Measurements from ENCODE around the gene IL1RAP. TPM values are rescaled to one million over a fixed set of nuclear protein-coding genes. Genes with fewer than 3 reads are reported as not detected.

The IL1RAP gene
- total RNA-seq, 1 donor from 2014 or later = 10.8 TPM

DNA sequence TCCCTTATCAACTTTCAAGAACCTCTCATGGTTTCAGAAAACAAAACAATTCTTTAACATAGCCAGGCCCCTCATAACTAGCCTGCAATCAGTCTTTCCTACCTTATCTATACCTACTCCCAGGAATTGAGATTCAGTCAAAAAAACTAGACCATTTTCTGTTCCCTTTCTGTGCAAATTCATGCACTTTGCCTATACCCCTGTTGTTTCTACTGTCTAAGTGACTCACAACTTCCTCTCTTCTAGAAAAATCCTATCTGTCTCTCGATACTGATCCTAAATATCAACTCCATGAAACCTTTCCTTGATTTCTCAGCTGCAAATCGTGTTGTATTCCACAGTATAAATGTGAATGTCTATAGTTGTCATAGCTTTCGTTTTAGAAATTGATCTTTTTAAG is 10.9 kb upstream of the IL1RAP start:
- no peaks in the 10 kb centered on the region for H3K36me3 ChIP-seq (ENCODE audit: control insufficient read depth, insufficient read depth, low read length)
- no peaks in the 10 kb centered on the region for H3K27me3 ChIP-seq (ENCODE audit: control insufficient read depth, insufficient read depth, low read length)
- DNase-seq (ENCODE audit: low read depth) = no peak
- H3K4me3 ChIP-seq (ENCODE audit: low read depth, low read length) = no peak overlapping the region
- TF ChIP-seq, protein P1, sequence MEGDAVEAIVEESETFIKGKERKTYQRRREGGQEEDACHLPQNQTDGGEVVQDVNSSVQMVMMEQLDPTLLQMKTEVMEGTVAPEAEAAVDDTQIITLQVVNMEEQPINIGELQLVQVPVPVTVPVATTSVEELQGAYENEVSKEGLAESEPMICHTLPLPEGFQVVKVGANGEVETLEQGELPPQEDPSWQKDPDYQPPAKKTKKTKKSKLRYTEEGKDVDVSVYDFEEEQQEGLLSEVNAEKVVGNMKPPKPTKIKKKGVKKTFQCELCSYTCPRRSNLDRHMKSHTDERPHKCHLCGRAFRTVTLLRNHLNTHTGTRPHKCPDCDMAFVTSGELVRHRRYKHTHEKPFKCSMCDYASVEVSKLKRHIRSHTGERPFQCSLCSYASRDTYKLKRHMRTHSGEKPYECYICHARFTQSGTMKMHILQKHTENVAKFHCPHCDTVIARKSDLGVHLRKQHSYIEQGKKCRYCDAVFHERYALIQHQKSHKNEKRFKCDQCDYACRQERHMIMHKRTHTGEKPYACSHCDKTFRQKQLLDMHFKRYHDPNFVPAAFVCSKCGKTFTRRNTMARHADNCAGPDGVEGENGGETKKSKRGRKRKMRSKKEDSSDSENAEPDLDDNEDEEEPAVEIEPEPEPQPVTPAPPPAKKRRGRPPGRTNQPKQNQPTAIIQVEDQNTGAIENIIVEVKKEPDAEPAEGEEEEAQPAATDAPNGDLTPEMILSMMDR (IDR thresholded peaks at IDR 0.05; ENCODE audit: insufficient read depth, low read length, poor library complexity, severe bottlenecking) = no peak

DNA sequence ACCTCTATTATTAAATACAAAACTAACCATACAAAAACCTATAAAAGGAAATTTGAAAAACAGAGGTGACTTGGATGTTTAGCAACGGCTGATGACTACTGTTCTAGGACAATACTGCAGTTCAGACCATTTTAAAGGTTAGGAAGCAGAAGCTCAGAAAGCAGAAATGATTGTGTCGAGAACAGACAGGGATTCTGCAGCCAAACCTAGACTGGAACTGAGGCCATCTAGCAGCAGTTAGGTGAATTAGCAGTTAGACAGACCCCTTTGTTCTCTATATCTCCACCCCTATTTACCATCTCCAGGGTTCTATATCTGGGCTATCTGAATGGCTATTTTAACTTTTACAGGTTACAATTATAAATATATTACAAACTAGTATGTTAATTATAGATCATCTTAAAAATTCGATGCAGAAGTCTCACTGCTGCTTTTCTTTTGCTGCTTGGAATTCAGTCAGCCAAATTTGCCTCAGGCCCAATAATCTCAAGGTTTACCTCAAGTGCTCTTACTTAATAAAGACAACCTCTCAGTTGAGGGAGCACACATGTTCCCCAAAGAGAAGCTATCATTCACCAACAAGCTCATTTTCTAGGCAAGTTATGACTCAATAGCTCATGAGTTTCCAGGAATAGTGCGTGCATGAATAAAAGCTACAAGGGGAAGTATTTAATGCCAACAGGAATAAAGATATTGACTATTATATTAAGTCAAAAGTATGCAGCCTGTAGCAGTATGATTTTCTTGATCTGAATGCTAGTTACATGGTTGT is 9.3 kb upstream of the IL1RAP start:
- TF ChIP-seq, protein P1 (IDR thresholded peaks at IDR 0.05; ENCODE audit: insufficient read depth, low read length, poor library complexity, severe bottlenecking) = peak; percentile 11
- Histone ChIP-seq H3K27me3 (ENCODE audit: control insufficient read depth, insufficient read depth, low read length) (no peaks in the 10 kb centered on the region), H3K4me3 (ENCODE audit: low read depth, low read length) (no peak overlapping the region), H3K36me3 (ENCODE audit: control insufficient read depth, insufficient read depth, low read length) (no peaks in the 10 kb centered on the region)
- DNase-seq (ENCODE audit: low read depth) = no peak

DNA sequence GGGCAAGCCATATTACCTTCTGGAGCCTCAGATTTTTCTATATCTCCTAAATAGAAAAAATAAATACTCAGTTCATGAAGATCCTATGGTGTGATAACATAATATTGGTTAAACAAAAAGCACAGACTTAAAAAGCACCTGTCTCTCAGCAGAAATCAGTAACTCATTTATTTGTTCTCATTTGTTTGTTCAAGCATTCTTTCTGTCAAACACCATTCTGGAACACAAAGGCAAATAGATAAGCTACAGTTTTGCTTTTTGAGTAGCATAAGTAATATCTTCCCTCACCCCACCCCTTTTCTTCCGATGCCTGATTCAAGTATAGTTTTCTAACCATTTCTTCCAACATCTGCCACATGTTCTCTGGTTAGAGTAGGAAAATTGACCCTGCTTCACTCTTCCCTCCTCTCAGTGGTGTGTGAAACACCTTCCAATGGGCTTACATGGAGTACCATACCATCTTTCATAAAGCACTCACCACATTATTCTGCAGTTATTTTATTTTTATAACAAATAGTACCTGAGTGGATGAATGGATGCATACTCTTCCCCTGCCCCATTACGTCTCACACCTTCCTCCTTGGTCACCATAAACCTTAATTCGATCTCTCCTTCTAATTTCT is 8.4 kb upstream of the IL1RAP start:
- DNase-seq (ENCODE audit: low read depth) = no peak
- TF ChIP-seq, protein P1 (IDR thresholded peaks at IDR 0.05; ENCODE audit: insufficient read depth, low read length, poor library complexity, severe bottlenecking) = no peak
- Histone ChIP-seq H3K36me3 (ENCODE audit: control insufficient read depth, insufficient read depth, low read length) (no peaks in the 10 kb centered on the region), H3K27me3 (ENCODE audit: control insufficient read depth, insufficient read depth, low read length) (no peaks in the 10 kb centered on the region), H3K4me3 (ENCODE audit: low read depth, low read length) (no peak overlapping the region)

DNA sequence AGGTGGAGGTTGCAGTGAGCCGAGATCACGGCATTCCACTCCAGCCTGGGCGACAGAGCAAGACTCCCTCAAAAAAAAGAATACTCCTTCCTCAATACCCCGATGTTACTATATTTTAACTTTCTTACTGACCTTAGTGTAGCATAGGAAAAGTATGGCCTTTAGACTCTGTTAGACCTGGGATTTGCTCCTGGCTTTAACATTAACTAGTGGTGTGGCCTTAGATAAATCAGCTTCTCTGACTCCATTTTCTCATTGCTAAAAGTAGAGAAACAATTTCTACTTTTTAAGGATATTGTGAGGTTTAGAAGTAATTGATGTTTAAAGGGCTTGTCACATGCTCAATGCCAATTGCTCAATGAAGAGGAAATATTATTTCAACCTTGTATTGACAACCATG is 7.6 kb upstream of the IL1RAP start:
- TF ChIP-seq, protein P1 (IDR thresholded peaks at IDR 0.05; ENCODE audit: insufficient read depth, low read length, poor library complexity, severe bottlenecking) = no peak
- DNase-seq (ENCODE audit: low read depth) = no peak
- Histone ChIP-seq H3K27me3 (ENCODE audit: control insufficient read depth, insufficient read depth, low read length) (no peaks in the 10 kb centered on the region), H3K36me3 (ENCODE audit: control insufficient read depth, insufficient read depth, low read length) (no peaks in the 10 kb centered on the region), H3K4me3 (ENCODE audit: low read depth, low read length) (no peak overlapping the region)

DNA sequence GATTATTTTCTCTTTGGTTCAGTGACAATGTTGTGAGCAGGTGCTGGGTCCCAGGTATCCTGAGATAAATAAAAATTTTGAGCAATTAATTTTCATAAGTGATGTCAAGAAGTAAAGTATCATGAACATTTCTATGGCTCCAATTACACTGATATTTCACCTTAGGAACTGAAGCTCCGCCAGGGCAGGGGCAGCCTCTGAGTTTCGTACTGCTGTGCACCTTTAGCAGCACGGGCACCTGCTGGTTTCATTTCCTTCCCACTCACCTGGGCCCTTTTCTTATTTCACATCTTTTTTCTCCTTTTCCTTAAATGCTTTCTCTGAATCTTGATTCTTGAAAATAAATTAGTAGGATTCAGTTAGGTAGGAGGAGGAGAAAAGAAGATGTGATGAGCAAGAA is 1.2 kb upstream of the IL1RAP start:
- no peaks in the 10 kb centered on the region for H3K27me3 ChIP-seq (ENCODE audit: control insufficient read depth, insufficient read depth, low read length)
- TF ChIP-seq, protein P1 (IDR thresholded peaks at IDR 0.05; ENCODE audit: insufficient read depth, low read length, poor library complexity, severe bottlenecking) = no peak
- no peak for DNase-seq (ENCODE audit: low read depth)
- no peaks in the 10 kb centered on the region for H3K36me3 ChIP-seq (ENCODE audit: control insufficient read depth, insufficient read depth, low read length)
- no peak overlapping the region for H3K4me3 ChIP-seq (ENCODE audit: low read depth, low read length)
